HepG2 (cell line): ENCODE results near the gene GRK5. TPM values are rescaled to one million over a fixed set of nuclear protein-coding genes. Genes with fewer than 3 reads are reported as not detected.

Experiments used
- ATAC-seq: fragments of 200-7000 bp; cut with Tn5 transposase; 3 replicates; pipeline ENCODE4 v1.9.1; 2020; ENCODE audit warnings: mild to moderate bottlenecking, moderate library complexity
- BruUV-seq: library from RNA; stranded (reverse); fragments of 400-500 nt; replicated peaks from 2 replicates; lab custom pipeline; 2021; lab: Mats Ljungman, UMichigan
- CTCF ChIA-PET: fragments of 300-600 bp; formaldehyde crosslinking; extraction: SDS; loops from one replicate; lab custom pipeline; 2021; ENCODE audit warnings: low total read pairs, inconsistent platforms, low intra/inter-chr PET ratio; lab: Yijun Ruan, JAX
- POLR2A ChIA-PET: fragments of 350-600 bp; sonication (Branson Sonifier 250); formaldehyde crosslinking; loops from one replicate; lab custom pipeline; 2020; ENCODE audit warnings: antibody characterized with exemption, inconsistent platforms; lab: Yijun Ruan, JAX
- DNase-seq: peaks from one replicate; pipeline ENCODE4 v3.0.0-alpha.2; 2015; ENCODE audit warnings: low spot score
- FAIRE-seq: peaks from 3 replicates; lab custom pipeline; 2011; peaks lifted over from hg19 to GRCh38; lab: Jason Lieb, UNC
- H2AFZ ChIP-seq: one replicate; pipeline ENCODE4 v1.6.1; 2011; ENCODE audit warnings: low read length, inconsistent platforms
- H3K27ac ChIP-seq: fragments of 300-600 bp; 3 replicates; pipeline ENCODE4 v1.8.0; 2011; ENCODE audit warnings: mixed run types, mild to moderate bottlenecking, mixed read lengths, low read length, inconsistent platforms; ENCODE audit not compliant: insufficient read depth; ENCODE audit errors: extremely low read length
- H3K27me3 ChIP-seq, 2 experiments: fragments of 200-600 bp in 1 of 2; 2 replicates in 1 of 2; 3 replicates in 1 of 2; pipeline versions ENCODE4 v1.6.0 to v1.8.0; 2011; ENCODE audit warnings: low read length in 2 of 2, mild to moderate bottlenecking in 2 of 2, moderate library complexity in 2 of 2, inconsistent platforms in 1 of 2; ENCODE audit not compliant: insufficient read depth in 2 of 2, control insufficient read depth in 1 of 2
- H3K36me3 ChIP-seq, 2 experiments: fragments of 200-600 bp in 1 of 2; replicated peaks in 1 of 2; 2 replicates in 1 of 2; 3 replicates in 1 of 2; pipeline versions ENCODE4 v1.5.1 to v1.8.0; 2011; ENCODE audit warnings: low read length in 2 of 2, inconsistent platforms in 1 of 2; ENCODE audit not compliant: insufficient read depth in 2 of 2, control insufficient read depth in 1 of 2
- H3K4me1 ChIP-seq: 2 replicates; pipeline ENCODE4 v1.5.1; 2012; ENCODE audit warnings: low read length, inconsistent platforms; ENCODE audit not compliant: insufficient read depth
- H3K4me2 ChIP-seq: 2 replicates; pipeline ENCODE4 v1.6.0; 2011; ENCODE audit warnings: low read depth, low read length, inconsistent platforms
- H3K4me3 ChIP-seq, 3 experiments: fragments of 200-600 bp in 1 of 3; sonication (generic), shearing (Covaris generic) in 1 of 3; replicated peaks in 1 of 3; 2 replicates each; pipeline ENCODE4 v1.5.1; 2011 to 2016; ENCODE audit warnings: low read length in 3 of 3, inconsistent platforms in 2 of 3, low read depth in 2 of 3, mild to moderate bottlenecking in 2 of 3, control low read depth in 1 of 3, mixed read lengths in 1 of 3; ENCODE audit not compliant: insufficient read depth in 1 of 3
- H3K79me2 ChIP-seq: one replicate; pipeline ENCODE4 v1.6.1; 2011; ENCODE audit warnings: low read length, inconsistent platforms; ENCODE audit not compliant: insufficient read depth
- H3K9ac ChIP-seq: 2 replicates; pipeline ENCODE4 v1.6.0; 2011; ENCODE audit warnings: mild to moderate bottlenecking, low read depth, low read length, inconsistent platforms; ENCODE audit not compliant: insufficient read depth
- H3K9me3 ChIP-seq: 2 replicates; pipeline ENCODE4 v1.5.1; 2012; ENCODE audit warnings: mild to moderate bottlenecking, low read length
- H4K20me1 ChIP-seq: 2 replicates; pipeline ENCODE4 v1.6.0; 2011; ENCODE audit warnings: inconsistent platforms, mild to moderate bottlenecking, low read length, moderate library complexity; ENCODE audit not compliant: insufficient read depth
- ETV6 ChIP-seq: sonication (generic); formaldehyde crosslinking; conservative IDR thresholded peaks from 2 replicates; pipeline ENCODE4 v1.4.0; 2020; ENCODE audit warnings: missing genetic modification reagents
- IRX3 ChIP-seq: sonication (generic); formaldehyde crosslinking; IDR thresholded peaks from 2 replicates; pipeline ENCODE4 v1.8.1; 2023; ENCODE audit warnings: mild to moderate bottlenecking, low read depth, missing genetic modification reagents, borderline replicate concordance
- ISX ChIP-seq: sonication (generic); formaldehyde crosslinking; conservative IDR thresholded peaks from 2 replicates; pipeline ENCODE4 v1.5.0; 2020; ENCODE audit warnings: missing genetic modification reagents
- KDM1A ChIP-seq: IDR thresholded peaks from 2 replicates; pipeline ENCODE4 v1.6.1; 2016; ENCODE audit warnings: missing compliant biosample characterization
- KLF6 ChIP-seq: IDR thresholded peaks from 2 replicates; pipeline ENCODE4 v1.8.0; 2016; ENCODE audit warnings: missing biosample characterization, missing genetic modification reagents
- XRCC5 ChIP-seq: fragments of 200-400 bp; formaldehyde crosslinking; optimal IDR thresholded peaks from 2 replicates; pipeline ENCODE3; 2017; ENCODE audit warnings: mild to moderate bottlenecking, low read length
- ZFY ChIP-seq: sonication (generic); formaldehyde crosslinking; IDR thresholded peaks from 2 replicates; pipeline ENCODE4 v1.4.0; 2020; ENCODE audit warnings: missing genetic modification reagents
- ZNF17 ChIP-seq: sonication (generic); formaldehyde crosslinking; IDR thresholded peaks from 2 replicates; pipeline ENCODE4 v1.5.0; 2020; ENCODE audit warnings: mild to moderate bottlenecking, missing genetic modification reagents
- ZNF670 ChIP-seq: sonication (generic); formaldehyde crosslinking; IDR thresholded peaks from 2 replicates; pipeline ENCODE4 v1.8.0; 2022; ENCODE audit warnings: mild to moderate bottlenecking, missing genetic modification reagents, borderline replicate concordance
- ZNF672 ChIP-seq: sonication (generic); formaldehyde crosslinking; IDR thresholded peaks from 2 replicates; pipeline ENCODE4 v1.8.1; 2022; ENCODE audit warnings: missing genetic modification reagents
- ZNF879 ChIP-seq: sonication (generic); formaldehyde crosslinking; IDR thresholded peaks from 2 replicates; pipeline ENCODE4 v1.8.1; 2023; ENCODE audit warnings: missing genetic modification reagents
- ZSCAN12 ChIP-seq: sonication (generic); formaldehyde crosslinking; IDR thresholded peaks from 2 replicates; pipeline ENCODE4 v1.9.0; 2021; ENCODE audit warnings: mild to moderate bottlenecking, missing genetic modification reagents
- WGBS: methylation state at CpG from one replicate; pipeline ENCODE4 v1.1.6; 2017; ENCODE audit warnings: low lambda C conversion rate; 5-methylcytosine and 5-hydroxymethylcytosine counted together
- in situ Hi-C: cut with HindIII; loops from 2 replicates; pipeline ENCODE4 v1.10.0; 2017; ENCODE audit warnings: low pct_unique_long_range_greater_than_20kb; ENCODE audit not compliant: extremely low pct_ligation_motif_present
- intact Hi-C: fragments of 100-400 bp; cut with micrococcal nuclease; formaldehyde crosslinking; loops from one replicate; pipeline ENCODE4 v1.10.0; 2022; ENCODE audit not compliant: unreplicated experiment
- polyA plus RNA-seq, 8 experiments: library from polyadenylated mRNA; depleted of rRNA in 3 of 8; stranded (reverse) in 7 of 8; unstranded in 1 of 8; fragments of >200 nt; fragmentation: Illumina TruSeq in 4 of 8; extraction: Trizol in 4 of 8; gene quantifications; 2 replicates each; pipeline versions ENCODE4 v1.2.1 to v1.2.3, GENCODE V29; 2011 to 2016; ENCODE audit warnings: low read depth in 4 of 8, missing spikeins in 1 of 8, mixed read lengths in 1 of 8; ENCODE audit not compliant: insufficient read depth in 1 of 8
- total RNA-seq, 5 experiments: library from RNA; depleted of rRNA; stranded (reverse); fragments of >200 nt; fragmentation: Illumina TruSeq; extraction: Trizol; gene quantifications; 2 replicates each; pipeline ENCODE4 v1.2.3, GENCODE V29; 2016; ENCODE audit warnings: low read depth in 1 of 5
- TF ChIP-seq, protein P1 (sequence below): sonication (generic); formaldehyde crosslinking; IDR thresholded peaks from 2 replicates; pipeline ENCODE4 v1.5.0; 2020; ENCODE audit warnings: mild to moderate bottlenecking, missing genetic modification reagents
- TF ChIP-seq, protein P2 (sequence below): sonication (generic); formaldehyde crosslinking; IDR thresholded peaks from 2 replicates; pipeline ENCODE4 v1.4.0; 2020; ENCODE audit warnings: missing genetic modification reagents
- TF ChIP-seq, protein P3 (sequence below): sonication (generic); formaldehyde crosslinking; IDR thresholded peaks from one replicate; pipeline ENCODE4 v1.5.1; 2020; ENCODE audit warnings: mild to moderate bottlenecking, missing genetic modification reagents; ENCODE audit errors: not compliant biosample characterization

Gene GRK5
- total and polyA plus RNA-seq, 2 of the 13 experiments (the other 11 are each of a cell fraction or from before 2014, with no cell fraction given), result 10.4 to 12.6 TPM

DNA sequence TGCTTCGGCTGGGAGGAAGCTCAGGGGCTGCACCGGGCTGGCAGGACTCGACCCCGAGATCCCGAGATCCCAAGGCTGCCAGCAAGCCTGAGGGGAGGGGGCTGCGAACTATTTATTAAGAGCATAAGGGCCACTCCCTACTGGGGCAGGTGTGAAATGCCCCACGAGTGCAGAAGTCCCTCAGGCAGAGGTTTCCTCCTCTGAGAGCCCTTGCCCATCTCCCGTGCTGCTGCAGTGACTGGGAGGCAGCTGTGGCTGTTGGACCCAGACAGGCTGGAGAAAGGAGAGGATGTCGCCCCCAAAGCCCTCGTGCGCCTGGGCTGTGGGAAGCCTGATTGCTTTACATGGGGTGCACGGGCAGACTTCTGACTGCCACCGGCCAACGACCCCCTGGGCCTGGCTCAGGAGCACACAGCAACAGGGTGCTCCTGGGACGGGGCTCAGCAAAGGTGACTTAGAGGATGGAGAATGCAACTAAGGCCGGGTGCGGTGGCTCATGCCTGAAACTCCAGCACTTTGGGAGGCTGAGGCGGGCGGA is 295.3 kb downstream of the GRK5 start (continued):
- no peak for TF ChIP-seq KLF6 (CRISPR knock-in tag)

DNA sequence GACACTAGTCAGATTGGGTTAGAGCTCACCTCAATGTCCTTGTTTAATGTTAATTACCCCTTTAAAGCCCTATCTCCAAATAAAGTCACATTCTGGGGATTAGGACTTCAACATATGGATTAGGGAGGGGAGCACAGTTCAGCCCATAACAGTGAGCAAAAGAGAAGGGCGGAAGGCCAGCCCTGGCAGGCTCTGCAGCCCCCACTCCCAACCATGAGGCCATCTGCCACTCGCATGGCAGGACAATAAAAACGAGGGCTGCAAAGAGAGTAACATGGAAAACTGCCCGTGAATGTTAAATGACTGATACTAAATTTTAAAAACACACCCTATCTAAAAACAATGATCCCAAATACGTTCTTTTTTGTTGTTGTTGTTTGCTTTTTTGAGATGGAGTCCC is 296.4 kb downstream of the GRK5 start:
- Histone ChIP-seq H3K27me3 (no peaks in the 10 kb centered on the region; a peak in 1 of 5 replicates), H3K4me3 (no peak overlapping the region), H2AFZ (no peak overlapping the region), H3K4me2 (no peak overlapping the region), H3K9me3 (no peaks in the 10 kb centered on the region), H3K4me1 (peaks cover 37% of the 10 kb centered on the region), H3K27ac (no peak overlapping the region), H3K36me3 (no peaks in the 10 kb centered on the region), H4K20me1 (no peaks in the 10 kb centered on the region), H3K79me2 (no peaks in the 10 kb centered on the region), H3K9ac (no peak overlapping the region)
- in situ Hi-C loops (loop anchor here (5.0 kb wide), 1 partner anchor 38 kb away; the partner anchor contains the start of gene RGS10), intact Hi-C loops (no loop called here)
- no peak for ATAC-seq
- no peak for FAIRE-seq
- no peak for DNase-seq
- no TSS peak for BruUV-seq
- ChIA-PET POLR2A (no interaction called here), CTCF (no interaction called here)
- WGBS, result 81% methylated on average over 5 of the region's 5 CpGs
- TF ChIP-seq, protein P1, sequence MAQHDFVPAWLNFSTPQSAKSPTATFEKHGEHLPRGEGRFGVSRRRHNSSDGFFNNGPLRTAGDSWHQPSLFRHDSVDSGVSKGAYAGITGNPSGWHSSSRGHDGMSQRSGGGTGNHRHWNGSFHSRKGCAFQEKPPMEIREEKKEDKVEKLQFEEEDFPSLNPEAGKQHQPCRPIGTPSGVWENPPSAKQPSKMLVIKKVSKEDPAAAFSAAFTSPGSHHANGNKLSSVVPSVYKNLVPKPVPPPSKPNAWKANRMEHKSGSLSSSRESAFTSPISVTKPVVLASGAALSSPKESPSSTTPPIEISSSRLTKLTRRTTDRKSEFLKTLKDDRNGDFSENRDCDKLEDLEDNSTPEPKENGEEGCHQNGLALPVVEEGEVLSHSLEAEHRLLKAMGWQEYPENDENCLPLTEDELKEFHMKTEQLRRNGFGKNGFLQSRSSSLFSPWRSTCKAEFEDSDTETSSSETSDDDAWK (CRISPR knock-in tag), result no peak
- TF ChIP-seq KDM1A (CRISPR knock-in tag) (no peak), ZNF672 (no peak), ZNF17 (no peak), ZFY (CRISPR knock-in tag) (no peak), ZSCAN12 (no peak), ETV6 (CRISPR knock-in tag) (no peak), XRCC5 (no peak), ZNF670 (CRISPR knock-in tag) (no peak), IRX3 (CRISPR knock-in tag) (no peak), ISX (CRISPR knock-in tag) (no peak), ZNF879 (CRISPR knock-in tag) (no peak)
- TF ChIP-seq, protein P2, sequence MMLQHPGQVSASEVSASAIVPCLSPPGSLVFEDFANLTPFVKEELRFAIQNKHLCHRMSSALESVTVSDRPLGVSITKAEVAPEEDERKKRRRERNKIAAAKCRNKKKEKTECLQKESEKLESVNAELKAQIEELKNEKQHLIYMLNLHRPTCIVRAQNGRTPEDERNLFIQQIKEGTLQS (CRISPR knock-in tag), result no peak
- TF ChIP-seq, protein P3, sequence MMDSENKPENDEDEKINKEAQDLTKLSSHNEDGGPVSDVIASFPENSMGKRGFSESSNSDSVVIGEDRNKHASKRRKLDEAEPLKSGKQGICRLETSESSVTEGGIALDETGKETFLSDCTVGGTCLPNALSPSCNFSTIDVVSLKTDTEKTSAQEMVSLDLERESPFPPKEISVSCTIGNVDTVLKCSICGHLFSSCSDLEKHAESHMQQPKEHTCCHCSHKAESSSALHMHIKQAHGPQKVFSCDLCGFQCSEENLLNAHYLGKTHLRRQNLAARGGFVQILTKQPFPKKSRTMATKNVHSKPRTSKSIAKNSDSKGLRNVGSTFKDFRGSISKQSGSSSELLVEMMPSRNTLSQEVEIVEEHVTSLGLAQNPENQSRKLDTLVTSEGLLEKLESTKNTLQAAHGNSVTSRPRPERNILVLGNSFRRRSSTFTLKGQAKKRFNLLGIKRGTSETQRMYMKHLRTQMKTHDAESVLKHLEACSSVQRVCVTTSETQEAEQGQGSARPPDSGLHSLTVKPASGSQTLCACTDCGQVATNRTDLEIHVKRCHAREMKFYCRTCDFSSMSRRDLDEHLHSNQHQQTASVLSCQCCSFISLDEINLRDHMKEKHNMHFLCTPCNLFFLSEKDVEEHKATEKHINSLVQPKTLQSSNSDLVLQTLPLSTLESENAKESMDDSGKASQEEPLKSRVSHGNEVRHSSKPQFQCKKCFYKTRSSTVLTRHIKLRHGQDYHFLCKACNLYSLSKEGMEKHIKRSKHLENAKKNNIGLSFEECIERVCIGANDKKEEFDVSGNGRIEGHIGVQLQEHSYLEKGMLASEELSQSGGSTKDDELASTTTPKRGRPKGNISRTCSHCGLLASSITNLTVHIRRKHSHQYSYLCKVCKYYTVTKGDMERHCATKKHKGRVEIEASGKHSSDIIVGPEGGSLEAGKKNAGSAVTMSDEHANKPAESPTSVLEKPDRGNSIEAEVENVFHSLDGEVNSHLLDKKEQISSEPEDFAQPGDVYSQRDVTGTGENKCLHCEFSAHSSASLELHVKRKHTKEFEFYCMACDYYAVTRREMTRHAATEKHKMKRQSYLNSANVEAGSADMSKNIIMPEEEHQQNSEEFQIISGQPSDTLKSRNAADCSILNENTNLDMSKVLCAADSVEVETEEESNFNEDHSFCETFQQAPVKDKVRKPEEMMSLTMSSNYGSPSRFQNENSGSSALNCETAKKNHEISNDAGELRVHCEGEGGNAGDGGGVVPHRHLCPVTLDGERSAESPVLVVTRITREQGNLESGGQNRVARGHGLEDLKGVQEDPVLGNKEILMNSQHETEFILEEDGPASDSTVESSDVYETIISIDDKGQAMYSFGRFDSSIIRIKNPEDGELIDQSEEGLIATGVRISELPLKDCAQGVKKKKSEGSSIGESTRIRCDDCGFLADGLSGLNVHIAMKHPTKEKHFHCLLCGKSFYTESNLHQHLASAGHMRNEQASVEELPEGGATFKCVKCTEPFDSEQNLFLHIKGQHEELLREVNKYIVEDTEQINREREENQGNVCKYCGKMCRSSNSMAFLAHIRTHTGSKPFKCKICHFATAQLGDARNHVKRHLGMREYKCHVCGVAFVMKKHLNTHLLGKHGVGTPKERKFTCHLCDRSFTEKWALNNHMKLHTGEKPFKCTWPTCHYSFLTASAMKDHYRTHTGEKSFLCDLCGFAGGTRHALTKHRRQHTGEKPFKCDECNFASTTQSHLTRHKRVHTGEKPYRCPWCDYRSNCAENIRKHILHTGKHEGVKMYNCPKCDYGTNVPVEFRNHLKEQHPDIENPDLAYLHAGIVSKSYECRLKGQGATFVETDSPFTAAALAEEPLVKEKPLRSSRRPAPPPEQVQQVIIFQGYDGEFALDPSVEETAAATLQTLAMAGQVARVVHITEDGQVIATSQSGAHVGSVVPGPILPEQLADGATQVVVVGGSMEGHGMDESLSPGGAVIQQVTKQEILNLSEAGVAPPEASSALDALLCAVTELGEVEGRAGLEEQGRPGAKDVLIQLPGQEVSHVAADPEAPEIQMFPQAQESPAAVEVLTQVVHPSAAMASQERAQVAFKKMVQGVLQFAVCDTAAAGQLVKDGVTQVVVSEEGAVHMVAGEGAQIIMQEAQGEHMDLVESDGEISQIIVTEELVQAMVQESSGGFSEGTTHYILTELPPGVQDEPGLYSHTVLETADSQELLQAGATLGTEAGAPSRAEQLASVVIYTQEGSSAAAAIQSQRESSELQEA (CRISPR knock-in tag), result no peak
